Right renal cortex interstitium (tissue), 3 donors: ENCODE measurements around the gene TRIM33. TPM values are rescaled to one million over a fixed set of nuclear protein-coding genes. Genes with fewer than 3 reads are reported as not detected.
"Not testable (repeated sequence)": the region's sequence is repeated elsewhere in the genome, so short reads cannot be mapped to it uniquely, and the experiment has no call there.

ENCODE experiments used
- DNase-seq, 3 donors: peaks; one replicate each; pipeline ENCODE4 v3.0.0-alpha.2; 2013; ENCODE audit warnings: low read depth in 3 of 3, low spot score in 2 of 3
- polyA plus RNA-seq, 3 donors: library from polyadenylated mRNA; unstranded; fragments of 120-200 nt; gene quantifications; one replicate each; pipeline ENCODE4 v1.2.1, GENCODE V29; 2013; ENCODE audit not compliant: insufficient read length in 3 of 3

The TRIM33 gene
- polyA plus RNA-seq, 3 donors, result 45.9 to 57.8 (median 54.6) TPM

DNA sequence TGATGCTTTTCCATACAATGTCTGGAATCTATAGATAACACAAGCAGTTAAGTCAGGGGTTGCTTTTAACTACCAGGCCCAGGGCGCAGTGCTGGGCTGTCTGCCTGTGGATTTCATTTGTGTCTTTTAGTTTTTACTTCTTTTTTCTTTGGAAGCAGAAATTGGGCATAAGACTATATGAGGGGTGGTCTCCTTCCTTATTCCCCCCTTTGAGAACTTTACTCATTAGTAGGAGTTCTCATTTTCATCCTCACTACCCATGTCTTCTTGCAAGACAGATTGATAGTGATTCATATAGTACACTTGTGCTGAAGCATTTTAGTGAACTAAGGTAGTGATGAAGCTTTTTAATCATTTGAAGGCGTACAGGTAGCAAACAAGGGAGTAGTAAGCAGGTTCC lies 147.8 kb downstream of the TRIM33 start:
- DNase-seq, result not testable (repeated sequence)

DNA sequence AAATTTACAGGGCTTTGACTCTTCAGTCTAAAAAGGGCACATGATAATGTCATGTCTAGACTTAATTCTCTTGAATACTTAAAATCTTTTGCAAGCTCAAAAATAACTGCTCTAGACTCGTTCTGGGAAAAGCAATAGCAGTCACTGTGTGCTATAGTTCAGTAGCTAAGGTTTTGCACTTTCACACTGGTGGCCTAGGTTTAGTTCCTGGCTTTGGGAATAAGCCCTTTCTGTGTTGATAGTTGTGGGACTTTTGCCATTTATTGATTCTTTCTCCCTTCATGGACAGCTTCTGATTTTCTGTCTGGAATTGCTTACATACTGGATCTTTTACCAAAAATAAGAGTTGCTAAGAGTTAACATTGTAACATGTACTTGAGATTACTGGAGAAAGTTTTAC lies 151.2 kb downstream of the TRIM33 start:
- no peak for DNase-seq

DNA sequence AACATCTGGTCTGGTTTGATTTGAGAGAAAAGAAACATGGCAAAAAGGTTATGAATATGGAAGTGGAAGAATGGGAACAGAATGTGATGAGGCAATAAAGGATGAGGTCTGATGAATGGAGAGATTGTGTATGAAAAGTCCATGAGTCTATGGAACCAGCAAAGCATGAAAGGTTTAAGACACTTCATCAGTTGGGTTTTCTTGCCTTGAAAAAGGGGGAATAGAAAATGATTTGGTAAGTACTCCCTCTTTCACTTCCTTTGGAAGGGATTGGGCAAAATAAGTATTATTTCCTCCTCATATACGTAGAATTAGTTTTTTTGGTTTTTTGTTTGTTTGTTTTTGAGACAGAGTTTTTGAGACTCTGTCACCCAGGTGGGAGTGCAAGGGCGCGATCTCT lies 155.8 kb downstream of the TRIM33 start:
- DNase-seq, result no peak

DNA sequence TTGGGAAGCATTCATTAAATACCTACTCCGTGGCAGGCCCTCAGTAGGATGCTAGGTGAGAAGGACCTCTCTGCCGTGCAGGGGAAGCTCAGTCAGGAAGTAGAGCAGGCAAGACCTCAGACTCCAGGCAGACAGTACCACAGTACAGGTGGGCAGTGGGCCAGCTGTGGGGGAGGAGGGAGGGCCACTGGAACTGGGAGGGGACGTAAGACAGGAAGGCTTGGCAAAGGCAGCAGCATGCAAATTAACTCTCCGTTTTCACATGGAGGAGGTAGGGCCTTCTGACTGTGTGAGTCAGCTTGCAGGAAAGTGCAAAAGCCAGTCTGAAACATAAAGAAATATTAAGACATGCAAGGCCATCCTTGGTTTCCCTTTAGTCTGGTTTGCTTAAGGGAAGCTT lies 157.7 kb downstream of the TRIM33 start:
- DNase-seq, result peak in 1 of 3 donors; percentile 30

DNA sequence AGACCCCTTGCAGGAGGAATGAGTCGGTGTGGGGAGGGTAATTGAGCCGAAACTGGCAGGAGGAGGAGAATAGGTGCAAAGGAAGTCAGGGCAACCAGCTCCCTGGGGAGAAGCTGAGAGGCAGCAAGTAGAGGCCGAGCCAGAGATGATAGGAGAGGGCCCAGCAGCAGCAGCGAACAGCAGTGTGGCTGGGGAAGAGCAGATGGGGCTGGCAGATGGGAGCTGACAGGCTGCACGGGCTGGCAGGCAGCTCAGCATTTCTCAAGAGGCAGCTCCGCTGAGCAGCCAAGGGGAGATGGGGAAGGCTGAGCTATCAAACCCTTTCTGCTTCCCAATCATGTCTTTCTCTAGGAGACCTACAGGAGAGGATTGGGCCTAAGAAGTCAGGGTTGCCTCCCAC lies 158.2 kb downstream of the TRIM33 start:
- DNase-seq, result no peak

DNA sequence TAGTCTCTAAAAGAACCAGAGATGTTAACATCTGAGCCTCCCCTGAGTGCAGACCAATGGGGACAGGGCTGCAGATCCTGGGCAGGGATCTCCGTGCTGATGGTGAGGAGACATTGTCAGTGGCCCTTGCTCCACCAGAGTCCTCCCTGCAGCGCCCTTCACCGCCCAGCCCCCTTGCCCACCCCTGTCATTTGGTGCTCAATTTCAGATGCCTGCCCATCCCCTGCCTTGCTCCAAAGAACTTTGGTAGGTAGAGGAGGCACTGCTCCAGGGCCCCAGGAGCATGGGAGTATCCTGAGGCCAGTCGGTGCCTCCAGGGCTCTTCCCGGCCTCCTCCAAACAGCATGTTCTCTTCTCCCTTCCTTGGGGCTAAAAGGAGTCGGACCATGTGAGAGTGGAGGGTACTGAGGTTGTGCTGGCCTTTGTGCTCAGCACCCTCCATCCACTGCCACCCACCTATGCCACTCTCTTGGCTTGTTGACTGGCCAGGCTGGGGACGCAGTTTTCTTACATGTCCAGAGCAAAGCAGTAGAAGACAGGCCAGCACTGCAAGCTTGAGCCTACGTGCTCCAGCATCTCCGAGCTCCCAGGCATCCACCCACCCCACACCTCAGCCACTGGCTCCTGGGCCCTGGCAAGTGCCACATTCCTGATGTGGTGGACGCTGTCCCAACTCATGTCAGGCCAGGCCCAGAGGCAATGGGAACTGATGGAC lies 160.1 kb downstream of the TRIM33 start:
- DNase-seq, result no peak

DNA sequence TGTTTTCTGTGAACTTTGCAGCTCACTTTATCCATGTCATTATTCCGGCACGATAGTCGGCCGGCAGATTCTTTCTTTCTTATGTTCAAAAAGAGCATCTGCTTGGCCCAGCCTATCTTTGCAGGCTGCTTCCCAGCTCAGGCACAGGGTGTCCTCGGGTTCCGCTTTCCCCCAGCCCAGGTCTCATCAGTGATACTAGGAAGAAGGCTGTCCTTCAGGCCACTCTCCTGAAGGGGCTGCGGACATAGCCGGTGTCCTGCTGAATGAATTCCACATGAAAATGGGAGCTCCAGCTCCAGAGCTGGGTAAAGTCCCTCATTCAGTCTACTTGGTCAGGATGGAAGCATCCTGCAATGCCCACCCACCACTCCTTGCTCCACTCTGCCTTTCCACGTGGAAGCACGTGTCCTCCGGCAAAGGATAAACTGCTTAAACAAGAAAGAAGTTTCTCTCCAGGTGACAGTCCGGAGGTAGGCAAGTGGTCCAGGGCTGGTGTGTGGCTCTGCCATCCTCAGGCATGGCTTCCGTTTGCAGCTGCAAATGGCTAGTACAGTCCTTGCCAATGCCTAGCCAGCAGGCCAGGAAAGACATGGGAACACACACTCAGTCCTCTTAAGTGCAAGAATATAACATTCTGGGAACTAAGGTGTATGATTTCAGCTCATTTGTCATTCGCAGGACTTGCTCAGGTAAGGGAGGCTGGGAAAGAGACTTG lies 161.0 kb downstream of the TRIM33 start:
- no peak for DNase-seq

DNA sequence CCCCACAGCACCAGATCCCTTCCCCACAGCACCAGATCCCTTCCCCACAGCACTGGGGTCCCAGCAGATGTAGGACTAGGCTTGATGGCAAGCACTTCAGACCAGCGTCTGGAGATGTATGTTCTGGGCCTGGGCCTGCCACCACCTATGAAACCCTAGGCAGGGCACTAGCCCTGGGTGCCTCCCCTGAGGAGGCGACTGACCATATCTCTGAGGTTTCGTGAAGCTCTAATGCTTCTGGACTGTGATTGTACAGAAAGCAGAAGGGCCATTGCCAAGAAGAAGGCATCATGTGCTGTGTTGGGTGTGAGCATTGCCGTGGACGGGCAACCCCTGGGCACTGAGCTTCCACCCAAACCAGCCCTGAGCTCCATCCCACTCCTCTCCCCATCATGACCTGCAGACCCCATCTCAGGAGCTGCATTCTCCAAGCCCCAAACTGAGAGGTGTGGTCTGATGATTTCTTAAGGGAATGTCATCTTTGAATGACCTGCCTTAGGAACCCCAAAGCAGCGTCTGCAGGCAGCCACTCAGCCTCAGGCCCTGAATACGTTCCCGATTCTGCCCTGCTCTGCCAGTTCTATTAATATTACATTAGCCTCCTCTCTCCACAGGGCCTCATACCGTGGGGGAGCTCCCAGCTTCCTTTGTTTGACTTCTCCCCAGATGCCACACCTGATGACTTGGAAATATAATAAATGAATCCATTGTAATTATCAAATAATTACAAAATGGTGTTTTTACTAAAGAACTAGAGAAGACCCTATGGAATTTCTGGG lies 163.4 kb downstream of the TRIM33 start:
- no peak for DNase-seq

DNA sequence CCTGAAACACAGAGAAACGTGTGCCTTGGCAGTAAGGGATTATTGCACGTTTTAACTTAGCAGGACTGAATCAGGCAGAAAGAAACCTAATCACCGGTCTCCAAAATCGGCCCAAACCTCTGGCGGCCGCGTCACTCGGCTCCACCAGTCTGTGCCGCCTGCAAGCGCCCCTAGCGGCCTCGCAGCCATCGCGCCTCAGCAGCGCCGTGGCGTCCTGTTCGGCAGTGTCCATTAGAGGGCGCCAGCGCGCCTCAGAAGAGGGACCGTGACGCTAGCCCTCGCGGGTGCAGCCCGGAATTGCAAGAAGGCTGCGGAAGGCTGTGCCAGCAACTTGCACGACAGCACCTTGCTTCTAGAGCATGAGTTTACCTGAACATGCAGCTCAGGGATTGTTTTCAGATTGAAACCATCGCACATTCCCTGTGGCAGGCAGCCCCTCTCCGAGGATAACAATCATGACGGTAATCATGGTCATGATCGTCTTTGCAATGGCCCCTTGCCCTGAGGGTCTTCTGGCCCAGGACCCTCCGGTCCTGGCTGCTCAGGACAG lies 164.4 kb downstream of the TRIM33 start:
- DNase-seq, result peak; percentile 91 to 95 (median 92)

DNA sequence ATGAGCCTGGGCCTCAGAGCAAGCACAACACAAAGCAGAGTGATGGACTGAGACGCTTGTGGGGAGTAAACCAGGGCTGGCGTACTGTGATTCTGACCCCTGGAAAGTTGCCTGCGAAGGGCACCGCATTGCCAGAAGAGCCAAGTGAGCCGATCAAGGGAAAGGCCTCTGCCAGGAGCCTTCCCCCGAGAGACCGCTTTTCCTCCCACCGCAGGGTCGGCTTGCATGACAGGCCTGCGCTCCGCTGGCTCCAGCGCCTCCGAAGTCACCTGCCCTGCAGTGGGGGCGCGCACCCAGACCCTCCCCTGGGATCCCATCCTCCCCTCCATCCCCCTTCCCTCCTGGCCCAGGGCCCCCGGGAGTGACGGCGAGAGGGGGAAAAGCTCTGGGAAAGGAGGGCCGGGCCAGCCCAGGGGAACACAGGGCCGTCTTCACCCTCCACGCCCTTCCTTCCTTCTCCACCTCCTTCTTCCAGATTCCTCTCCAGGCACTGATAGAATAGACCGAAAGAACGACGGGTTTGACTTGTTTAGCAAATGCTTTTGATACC lies 165.0 kb downstream of the TRIM33 start:
- peak in 1 of 3 donors; percentile 16 for DNase-seq

DNA sequence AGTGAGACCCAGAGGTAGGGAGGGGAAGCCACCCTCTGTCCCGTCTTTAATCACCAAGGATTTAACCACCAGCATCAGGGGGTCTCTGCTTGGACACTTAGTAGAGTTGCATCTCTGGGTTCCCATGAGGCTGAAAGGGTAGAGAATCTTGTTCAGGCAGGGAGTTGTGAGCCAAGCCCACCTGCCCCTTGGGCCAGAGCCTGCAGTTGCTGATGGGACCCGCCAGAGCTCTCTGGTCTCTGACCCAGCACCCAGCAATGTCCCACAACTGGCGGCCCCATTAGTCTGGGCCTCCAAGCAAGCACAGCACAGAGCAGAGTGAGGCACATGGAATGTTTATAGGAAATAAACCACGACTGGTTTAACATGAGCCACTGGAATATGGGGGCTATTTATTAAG lies 166.3 kb downstream of the TRIM33 start:
- DNase-seq, result no peak

Other genes starting within 250 kb of the TRIM33 start
- 10 to 100 TPM; 68.4 to 72.1 (median 69.4) TPM for gene BCAS2, start 70.4 kb upstream of the TRIM33 start, polyA plus RNA-seq
- gene DENND2C, start 158.8 kb upstream of the TRIM33 start, polyA plus RNA-seq, result 1 to 10 TPM; 3.1 to 4.5 (median 4.1) TPM
- gene AMPD1, start 184.3 kb upstream of the TRIM33 start, polyA plus RNA-seq, result not detected
- gene NRAS, start 205.6 kb upstream of the TRIM33 start, polyA plus RNA-seq, result 10 to 100 TPM; 69.9 to 74.0 (median 74.0) TPM
- 100 to 1,000 TPM; 452 to 513 (median 466) TPM for gene CSDE1, start 246.8 kb upstream of the TRIM33 start, polyA plus RNA-seq